ENCODE measurements around the gene CDC42EP3. TPM values are rescaled to one million over a fixed set of nuclear protein-coding genes. Genes with fewer than 3 reads are reported as not detected.
A peak's percentile ranks its signal among the peaks of the same experiment; 100 is the strongest.

Gene CDC42EP3
- total and polyA plus RNA-seq, 8 donors, result 3.5 to 11.9 (median 6.4) TPM

GRCh38 chr2:37629529-37629928, 41.9 kb downstream of the CDC42EP3 start:
- no peaks in the 10 kb centered on the region for H3K36me3 ChIP-seq
- H3K27me3 ChIP-seq, result no peaks in the 10 kb centered on the region
- no peak for DNase-seq
- H3K9me3 ChIP-seq, result no peaks in the 10 kb centered on the region
- no peak overlapping the region for H3K4me3 ChIP-seq
- WGBS, 2 donors, result 96 to 99% methylated on average over 3 of the region's 3 CpGs
- FAIRE-seq, result no peak
- TF ChIP-seq CTCF (IDR thresholded peaks at IDR 0.05), result no peak
- H3K4me1 ChIP-seq, result peaks cover 7 to 24% (median 23%) of the 10 kb centered on the region in 3 donors
- no peak for ATAC-seq
- H3K27ac ChIP-seq, result no peak overlapping the region
- intact Hi-C loops (cut with DNase I), result no loop called here

- no peaks in the 10 kb centered on the region for H3K36me3 ChIP-seq
- H3K9me3 ChIP-seq, result no peaks in the 10 kb centered on the region
- DNase-seq (no peak), FAIRE-seq (no peak), ATAC-seq (no peak)
- intact Hi-C loops (cut with DNase I), result no loop called here
- H3K4me1 ChIP-seq, result peaks cover 7 to 24% (median 23%) of the 10 kb centered on the region in 3 donors
- no peaks in the 10 kb centered on the region for H3K27me3 ChIP-seq
- no peak for TF ChIP-seq CTCF (IDR thresholded peaks at IDR 0.05)
- H3K4me3 ChIP-seq, result no peak overlapping the region
- H3K27ac ChIP-seq, result no peak overlapping the region
Measured at GRCh38 chr2:37627710-37628109, 43.7 kb downstream of the CDC42EP3 start.

GRCh38 chr2:37625796-37626571, 45.5 kb downstream of the CDC42EP3 start:
- ATAC-seq (peak; percentile 40 to 86 (median 63)), DNase-seq (peak in 3 of 6 donors; percentile 20 to 41 (median 25)), FAIRE-seq (no peak)
- no peak overlapping the region for H3K27ac ChIP-seq
- 36 to 38% methylated on average over 11 of the region's 11 CpGs for WGBS, 2 donors
- H3K36me3 ChIP-seq, result no peaks in the 10 kb centered on the region
- peaks cover 0 to 8% (median 8%) of the 10 kb centered on the region in 3 donors for H3K4me1 ChIP-seq
- TF ChIP-seq CTCF (IDR thresholded peaks at IDR 0.05), result no peak
- H3K9me3 ChIP-seq, result no peaks in the 10 kb centered on the region
- H3K4me3 ChIP-seq, result no peak overlapping the region
- no peaks in the 10 kb centered on the region for H3K27me3 ChIP-seq
- intact Hi-C loops (cut with DNase I), result no loop called here

GRCh38 chr2:37625156-37625555, 46.3 kb downstream of the CDC42EP3 start:
- no peak for ATAC-seq
- Histone ChIP-seq H3K27ac (no peak overlapping the region), H3K27me3 (no peaks in the 10 kb centered on the region), H3K36me3 (no peaks in the 10 kb centered on the region), H3K4me1 (peaks cover 0 to 8% (median 8%) of the 10 kb centered on the region in 3 donors), H3K4me3 (no peak overlapping the region), H3K9me3 (no peaks in the 10 kb centered on the region)
- no peak for FAIRE-seq
- DNase-seq, result no peak
- no peak for TF ChIP-seq CTCF (IDR thresholded peaks at IDR 0.05)
- intact Hi-C loops (cut with DNase I), result no loop called here

Data from pancreas (tissue), 10 donors.